Upper lobe of right lung (tissue), 1 donor: Measurements from ENCODE around the gene EIF3K. TPM values are rescaled to one million over a fixed set of nuclear protein-coding genes. Genes with fewer than 3 reads are reported as not detected.

ENCODE experiments used
- ATAC-seq: fragments of 200-7000 bp; cut with Tn5 transposase; one replicate; pipeline ENCODE4 v1.9.1; 2020; ENCODE audit warnings: mild to moderate bottlenecking, moderate library complexity
- DNase-seq: peaks from one replicate; pipeline ENCODE4 v3.0.0-alpha.2; 2020
- H3K27ac ChIP-seq: fragments of 200-600 bp; one replicate; pipeline ENCODE4 v1.8.0; 2022
- H3K27me3 ChIP-seq: fragments of 200-600 bp; one replicate; pipeline ENCODE4 v1.8.0; 2022; ENCODE audit warnings: mild to moderate bottlenecking
- H3K36me3 ChIP-seq: fragments of 200-600 bp; one replicate; pipeline ENCODE4 v1.8.0; 2022
- H3K4me1 ChIP-seq: fragments of 200-600 bp; one replicate; pipeline ENCODE4 v1.8.0; 2022
- H3K4me3 ChIP-seq: fragments of 200-600 bp; one replicate; pipeline ENCODE4 v1.8.0; 2022; ENCODE audit warnings: mild to moderate bottlenecking
- H3K9me3 ChIP-seq: fragments of 200-600 bp; one replicate; pipeline ENCODE4 v1.8.0; 2022
- intact Hi-C: fragments of 100-400 bp; cut with DNase I; formaldehyde crosslinking; loops from one replicate; pipeline ENCODE4 v1.11.0; 2022
- total RNA-seq: library from RNA; stranded (reverse); fragmentation: NEBNext Ultra II Directional; extraction: Animal tissue kit (Norgen Biotek cat#: 25700); gene quantifications from one replicate; pipeline ENCODE4 v1.2.1, GENCODE V29; 2021
- TF ChIP-seq, protein P1 (sequence below): fragments of 200-600 bp; IDR thresholded peaks from one replicate; pipeline ENCODE4 v1.8.0; 2022; ENCODE audit warnings: antibody characterized with exemption
- donor health status: DM: no; HTN: yes; CAD: no; lungs with severe emphysema.

EIF3K gene
- total RNA-seq, 1 donor from 2014 or later = 215 TPM

DNA sequence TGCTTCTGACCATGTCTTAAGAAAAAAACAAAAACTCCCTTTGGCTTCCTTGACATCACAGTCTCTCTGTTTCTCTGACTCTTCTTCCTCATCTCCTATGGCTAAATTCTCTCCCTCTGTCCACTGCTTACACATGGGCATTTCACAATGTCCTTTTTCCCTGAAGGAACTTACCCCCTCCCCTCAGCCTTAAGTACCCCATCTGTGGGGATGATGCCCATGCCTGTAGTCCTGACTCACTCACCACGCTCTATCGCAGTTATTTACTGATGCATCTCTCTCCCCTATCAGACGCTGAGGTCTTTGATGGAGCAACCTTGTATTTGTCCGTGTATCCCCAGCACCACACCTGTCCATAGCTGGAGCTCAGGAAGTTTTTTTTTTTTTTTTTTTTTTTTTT lies 60.9 kb downstream of the EIF3K start:
- TF ChIP-seq, protein P1, sequence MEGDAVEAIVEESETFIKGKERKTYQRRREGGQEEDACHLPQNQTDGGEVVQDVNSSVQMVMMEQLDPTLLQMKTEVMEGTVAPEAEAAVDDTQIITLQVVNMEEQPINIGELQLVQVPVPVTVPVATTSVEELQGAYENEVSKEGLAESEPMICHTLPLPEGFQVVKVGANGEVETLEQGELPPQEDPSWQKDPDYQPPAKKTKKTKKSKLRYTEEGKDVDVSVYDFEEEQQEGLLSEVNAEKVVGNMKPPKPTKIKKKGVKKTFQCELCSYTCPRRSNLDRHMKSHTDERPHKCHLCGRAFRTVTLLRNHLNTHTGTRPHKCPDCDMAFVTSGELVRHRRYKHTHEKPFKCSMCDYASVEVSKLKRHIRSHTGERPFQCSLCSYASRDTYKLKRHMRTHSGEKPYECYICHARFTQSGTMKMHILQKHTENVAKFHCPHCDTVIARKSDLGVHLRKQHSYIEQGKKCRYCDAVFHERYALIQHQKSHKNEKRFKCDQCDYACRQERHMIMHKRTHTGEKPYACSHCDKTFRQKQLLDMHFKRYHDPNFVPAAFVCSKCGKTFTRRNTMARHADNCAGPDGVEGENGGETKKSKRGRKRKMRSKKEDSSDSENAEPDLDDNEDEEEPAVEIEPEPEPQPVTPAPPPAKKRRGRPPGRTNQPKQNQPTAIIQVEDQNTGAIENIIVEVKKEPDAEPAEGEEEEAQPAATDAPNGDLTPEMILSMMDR = no peak
- DNase-seq (no peak), ATAC-seq (no peak)
- Histone ChIP-seq H3K27me3 (no peaks in the 10 kb centered on the region), H3K27ac (no peak overlapping the region), H3K9me3 (no peaks in the 10 kb centered on the region), H3K4me3 (no peak overlapping the region), H3K4me1 (peaks cover 96% of the 10 kb centered on the region), H3K36me3 (peaks cover 5% of the 10 kb centered on the region)
- intact Hi-C loops = no loop called here

DNA sequence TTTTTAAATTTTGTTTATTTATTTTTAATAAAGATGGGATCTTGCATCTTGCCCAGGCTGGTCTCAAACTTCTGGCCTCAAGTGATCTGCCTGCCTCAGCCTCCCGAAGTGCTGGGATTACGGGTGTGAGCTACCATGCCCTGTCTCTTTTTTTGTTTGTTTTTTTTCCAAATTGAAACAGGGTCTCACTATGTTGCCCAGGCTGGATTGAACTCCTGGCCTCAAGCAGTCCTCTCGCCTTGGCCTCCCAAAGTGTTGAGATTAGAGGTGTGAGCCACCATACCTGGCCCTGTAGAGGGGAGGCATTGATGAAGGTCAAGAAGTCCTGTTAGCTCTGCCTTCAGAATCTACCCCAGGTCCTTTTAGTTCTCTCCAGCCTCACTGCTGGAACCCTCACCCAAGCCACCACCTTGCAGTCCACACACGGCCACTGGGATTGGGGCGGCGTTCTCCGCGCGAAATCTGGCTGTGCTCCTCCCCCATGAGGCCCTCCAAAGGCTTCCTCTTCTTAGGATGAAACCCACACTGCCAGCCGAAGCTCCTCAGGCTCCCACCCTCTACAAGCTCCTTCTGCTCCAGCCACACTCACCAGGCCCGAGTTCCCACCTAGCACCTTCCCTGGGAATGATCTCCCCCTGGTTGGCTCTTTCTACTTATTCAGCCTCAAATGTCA lies 63.3 kb downstream of the EIF3K start:
- ATAC-seq (no peak), DNase-seq (no peak)
- peaks cover under 1% of the 10 kb centered on the region for H3K36me3 ChIP-seq
- peaks cover 97% of the 10 kb centered on the region for H3K4me1 ChIP-seq
- peak overlapping the region; percentile 80 for H3K27ac ChIP-seq
- intact Hi-C loops = no loop called here
- H3K4me3 ChIP-seq = no peak overlapping the region
- no peaks in the 10 kb centered on the region for H3K9me3 ChIP-seq
- no peaks in the 10 kb centered on the region for H3K27me3 ChIP-seq
- TF ChIP-seq, protein P1 = no peak

DNA sequence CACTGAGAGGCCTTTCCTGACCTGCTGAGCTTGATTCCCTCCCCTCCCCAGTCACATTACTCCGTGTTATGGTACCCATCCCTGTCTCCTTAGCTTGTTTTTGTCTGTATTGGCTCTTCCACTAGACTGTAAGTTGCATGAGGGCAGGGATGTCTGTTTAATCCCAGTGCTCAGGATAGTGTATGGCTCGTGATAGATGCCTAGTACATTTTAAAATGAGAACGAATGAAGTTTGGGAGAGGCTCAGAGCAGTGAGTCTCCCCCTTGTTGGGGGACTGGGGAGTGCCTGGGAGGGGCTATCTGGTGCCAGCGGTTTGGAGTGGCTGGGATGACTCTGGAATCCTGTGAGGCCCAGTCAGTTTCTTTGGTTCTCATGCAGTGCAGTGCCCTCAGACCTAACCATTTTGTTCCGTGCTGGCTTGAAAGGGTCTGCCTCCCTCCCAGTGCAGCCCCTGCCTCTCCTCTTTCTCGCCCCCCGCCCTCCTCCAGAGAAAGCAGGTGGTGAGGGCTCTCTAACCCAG lies 63.9 kb downstream of the EIF3K start:
- DNase-seq (no peak), ATAC-seq (peak; percentile 0)
- H3K27ac ChIP-seq = peak overlapping the region; percentile 80
- TF ChIP-seq, protein P1 = no peak
- no peaks in the 10 kb centered on the region for H3K36me3 ChIP-seq
- intact Hi-C loops = no loop called here
- H3K4me1 ChIP-seq = peaks cover 97% of the 10 kb centered on the region
- H3K4me3 ChIP-seq = no peak overlapping the region
- H3K9me3 ChIP-seq = no peaks in the 10 kb centered on the region
- no peaks in the 10 kb centered on the region for H3K27me3 ChIP-seq

DNA sequence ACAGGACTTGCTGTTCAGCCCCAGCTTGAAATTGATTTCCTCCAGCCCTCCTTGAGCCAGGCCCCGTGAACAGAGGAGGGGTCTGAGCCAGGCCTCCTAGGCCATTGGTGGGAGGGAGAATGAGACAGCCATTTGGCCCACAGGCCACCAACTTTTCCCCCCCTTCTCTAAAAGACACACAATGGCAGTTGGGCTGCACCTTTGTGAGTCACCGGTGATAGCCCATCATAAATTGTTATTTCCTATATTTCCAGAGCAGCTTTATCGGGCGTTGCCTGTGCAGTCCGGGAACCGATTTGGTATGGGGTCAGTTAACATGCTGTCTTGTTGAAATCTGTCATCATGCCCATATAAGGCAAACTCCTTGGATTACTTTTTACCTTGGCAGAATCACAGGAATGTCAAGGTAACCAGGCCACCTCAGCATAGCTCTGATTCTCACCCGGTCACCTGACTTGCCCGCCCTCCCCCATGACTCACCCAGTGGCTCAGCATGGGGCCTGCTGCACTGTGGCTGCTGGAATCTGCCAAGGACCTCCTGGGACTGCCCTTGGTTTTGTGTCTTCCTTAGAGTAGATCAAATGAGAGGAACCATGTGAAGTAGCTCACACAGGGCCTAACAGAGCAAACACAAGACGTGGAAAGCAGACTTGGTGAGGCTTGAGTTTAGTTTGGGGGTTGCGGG lies 64.5 kb downstream of the EIF3K start:
- H3K4me3 ChIP-seq = no peak overlapping the region
- peak; percentile 89 for ATAC-seq
- peak; percentile 91 for DNase-seq

DNA sequence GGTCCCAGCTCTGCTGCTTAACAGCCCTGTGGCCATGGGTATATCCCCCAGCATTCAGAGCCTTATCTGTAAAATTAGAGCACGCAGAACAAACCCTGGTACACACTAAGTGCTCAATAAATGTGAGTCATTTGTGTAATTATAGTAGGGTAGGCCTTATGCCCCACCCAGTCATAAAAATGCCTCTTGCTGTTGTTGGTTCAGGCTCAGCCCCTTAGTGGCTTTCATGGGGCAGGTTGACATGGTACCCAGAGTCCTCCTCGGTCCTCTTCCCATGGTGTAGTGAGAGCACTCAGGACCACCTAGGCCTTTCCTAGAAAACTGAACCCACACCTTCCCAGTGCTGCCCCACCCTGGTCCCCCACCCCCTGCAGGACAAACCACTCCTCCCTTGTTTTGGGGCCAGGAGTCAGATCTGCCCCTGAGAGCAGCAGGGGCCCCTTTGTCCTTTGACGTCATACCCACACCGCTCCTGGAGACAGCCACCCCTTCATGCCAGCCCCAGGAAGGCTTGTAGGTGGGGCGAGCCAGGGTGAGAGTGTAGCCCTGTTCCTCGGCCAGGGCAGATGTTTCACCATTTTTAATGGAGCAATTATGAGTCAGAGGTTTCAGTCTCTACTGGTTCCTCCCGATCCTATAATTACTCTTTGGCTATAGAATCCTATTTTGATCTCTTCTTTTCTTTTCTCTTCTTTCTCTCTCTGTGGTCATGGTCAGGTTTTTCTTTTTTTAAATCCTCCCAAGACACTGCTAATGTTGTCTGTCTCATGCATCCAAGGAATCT lies 65.3 kb downstream of the EIF3K start:
- Histone ChIP-seq H3K36me3 (no peaks in the 10 kb centered on the region), H3K4me3 (no peak overlapping the region), H3K27me3 (no peaks in the 10 kb centered on the region), H3K27ac (peak overlapping the region; percentile 80), H3K9me3 (no peaks in the 10 kb centered on the region), H3K4me1 (peaks cover 93% of the 10 kb centered on the region)
- TF ChIP-seq, protein P1 = no peak
- intact Hi-C loops = no loop called here
- ATAC-seq (peak; percentile 66), DNase-seq (peak; percentile 79)

More for the DNA sequence above, 64.5 kb downstream of the EIF3K start:
- TF ChIP-seq, protein P1 = no peak
- no peaks in the 10 kb centered on the region for H3K36me3 ChIP-seq
- H3K9me3 ChIP-seq = no peaks in the 10 kb centered on the region
- intact Hi-C loops = no loop called here
- no peaks in the 10 kb centered on the region for H3K27me3 ChIP-seq
- peaks cover 97% of the 10 kb centered on the region for H3K4me1 ChIP-seq
- peak overlapping the region; percentile 80 for H3K27ac ChIP-seq
